ENCODE measurements around the gene PHF23.

The PHF23 gene

DNA sequence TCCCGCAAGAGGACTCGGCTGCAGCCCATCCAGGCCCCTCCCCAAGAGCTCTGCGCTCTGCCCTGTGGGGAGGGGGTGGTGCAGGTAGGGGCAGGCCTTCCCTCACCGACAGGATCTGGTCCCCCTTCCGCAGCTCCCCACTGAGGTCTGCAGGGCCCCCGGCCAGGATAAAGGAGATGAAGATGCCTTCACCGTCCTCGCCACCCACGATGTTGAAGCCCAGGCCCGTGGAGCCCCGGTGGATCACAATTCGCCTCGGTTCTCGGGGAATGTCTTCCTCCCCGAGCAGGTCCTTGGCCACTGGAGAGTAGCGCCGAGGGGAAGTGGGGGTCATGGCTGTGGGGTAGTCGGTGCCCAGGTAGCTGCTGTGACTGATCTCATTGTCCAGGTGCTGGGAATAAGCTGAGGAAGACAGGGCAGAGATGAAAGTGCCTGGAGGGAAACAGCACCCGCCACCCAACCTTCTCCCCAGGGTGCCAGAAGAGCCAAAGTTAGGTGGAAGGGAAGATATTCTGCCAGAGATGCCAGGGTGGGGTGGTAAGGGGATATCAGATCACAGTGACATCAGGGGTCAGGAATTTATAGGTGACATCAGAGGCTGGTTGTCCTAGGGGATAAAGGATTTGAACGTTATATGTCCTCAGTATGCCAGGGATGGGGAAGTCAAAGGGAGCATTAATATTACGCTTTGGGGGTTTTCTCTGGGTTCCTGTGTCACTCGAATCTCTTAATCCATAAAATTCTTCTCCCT, 42.4 kb downstream of the PHF23 start:
- DNase-seq = no peak

DNA sequence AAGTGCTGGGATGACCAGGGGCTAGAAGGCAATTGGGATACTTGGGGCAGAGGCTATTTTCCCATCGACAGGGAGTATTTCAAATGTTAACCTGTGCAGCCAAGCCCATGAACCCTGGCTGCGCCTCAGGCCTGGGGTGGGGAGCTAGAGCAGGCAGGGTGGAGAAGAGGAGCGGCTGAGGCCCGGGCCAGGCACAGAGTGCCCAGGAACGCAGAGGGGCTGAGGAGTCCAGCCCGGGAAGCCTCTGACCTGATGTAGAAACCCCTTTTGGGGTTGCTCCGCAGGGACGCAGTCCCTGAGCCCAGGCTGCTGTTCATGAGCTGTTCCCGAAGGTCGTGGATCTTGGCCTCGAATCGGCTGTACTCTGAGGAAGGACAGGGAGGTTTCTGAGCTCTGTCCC, 43.3 kb downstream of the PHF23 start:
- no peak for DNase-seq

DNA sequence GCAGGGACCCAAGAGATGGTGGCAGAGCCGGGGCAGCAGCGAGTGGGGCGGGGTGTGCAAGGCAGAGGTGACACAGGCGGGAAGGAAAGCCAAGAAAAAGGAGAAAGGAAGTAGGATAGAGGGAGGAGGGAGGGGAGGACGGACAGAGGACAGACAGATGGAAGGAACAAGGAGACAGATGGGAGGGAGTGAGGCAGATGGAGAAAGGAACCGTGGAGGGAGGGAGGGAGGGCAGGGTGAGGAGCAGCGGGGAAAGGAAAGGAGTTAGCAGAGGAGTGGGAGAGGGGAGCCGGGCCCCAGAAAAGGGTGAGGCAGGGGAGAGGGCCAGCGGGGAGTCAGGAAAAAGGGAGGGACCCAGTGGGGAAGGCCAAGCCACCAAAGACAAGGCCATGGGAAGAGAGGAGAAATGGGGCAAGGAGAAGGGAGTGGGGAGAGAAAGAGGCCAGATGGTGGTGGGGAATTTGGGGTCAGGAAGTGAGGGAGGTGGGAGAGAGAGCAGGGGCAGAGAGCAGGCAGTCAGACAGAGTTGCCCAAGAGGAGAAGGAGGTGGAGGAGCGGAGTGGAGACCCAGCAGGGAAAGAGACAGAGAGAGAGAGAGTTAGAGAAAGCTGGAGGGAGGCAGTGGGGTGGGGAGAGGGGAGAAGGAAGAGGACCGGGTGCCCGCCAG, 46.9 kb downstream of the PHF23 start:
- no peak for DNase-seq

DNA sequence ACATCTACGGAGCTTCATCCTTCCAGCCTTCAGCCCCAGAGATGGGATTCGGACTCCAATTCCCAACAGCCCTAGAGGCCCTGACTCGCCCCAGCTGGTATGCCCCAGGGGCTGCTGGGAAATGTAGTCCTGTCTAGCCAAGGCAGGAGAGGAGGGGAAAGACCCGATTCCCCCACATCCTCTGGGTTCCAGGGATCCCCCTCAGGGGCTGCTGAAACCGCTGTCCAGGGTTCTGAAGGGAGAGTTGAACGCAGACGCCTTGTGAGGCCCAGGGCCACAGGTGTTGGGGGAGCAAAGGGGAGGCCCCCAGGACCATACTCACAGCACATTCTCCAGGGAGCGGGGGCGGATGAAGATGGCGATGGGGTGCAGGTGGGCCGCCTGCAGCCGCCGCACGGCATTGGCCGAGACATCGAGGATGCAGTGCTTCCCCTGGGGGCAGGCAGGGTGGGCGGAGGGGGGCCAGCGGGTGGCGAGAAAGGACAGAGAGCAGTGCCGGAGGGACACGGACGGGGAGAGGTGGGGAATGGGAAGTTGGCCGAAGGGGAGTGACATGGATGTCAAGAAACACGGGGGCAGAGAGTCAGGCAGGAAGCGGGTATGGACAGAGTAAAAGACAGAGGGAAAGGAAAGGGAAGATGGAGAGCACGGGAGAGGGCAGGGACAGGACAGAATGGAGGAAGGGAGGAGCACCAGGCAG, 47.5 kb downstream of the PHF23 start:
- no peak for DNase-seq

DNA sequence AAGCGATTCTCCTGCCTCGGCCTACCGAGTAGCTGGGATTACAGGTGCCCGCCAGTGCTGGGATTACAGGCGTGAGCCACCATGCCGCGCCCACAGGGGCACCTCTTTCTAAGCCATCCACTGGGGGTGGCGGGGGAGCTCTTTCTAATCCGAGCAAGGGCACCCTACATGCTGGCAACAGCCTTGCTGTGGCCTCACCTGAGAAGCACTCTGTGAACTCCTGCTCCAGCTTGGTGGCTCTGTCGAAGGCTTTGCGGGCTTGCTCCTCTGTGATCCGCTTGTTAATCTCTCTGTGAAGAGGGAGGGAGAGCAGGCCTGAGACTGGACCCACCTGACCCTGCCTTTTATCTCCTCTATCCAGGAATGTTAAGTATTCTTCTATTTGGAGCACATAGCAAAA, 48.2 kb downstream of the PHF23 start:
- DNase-seq = no peak

DNA sequence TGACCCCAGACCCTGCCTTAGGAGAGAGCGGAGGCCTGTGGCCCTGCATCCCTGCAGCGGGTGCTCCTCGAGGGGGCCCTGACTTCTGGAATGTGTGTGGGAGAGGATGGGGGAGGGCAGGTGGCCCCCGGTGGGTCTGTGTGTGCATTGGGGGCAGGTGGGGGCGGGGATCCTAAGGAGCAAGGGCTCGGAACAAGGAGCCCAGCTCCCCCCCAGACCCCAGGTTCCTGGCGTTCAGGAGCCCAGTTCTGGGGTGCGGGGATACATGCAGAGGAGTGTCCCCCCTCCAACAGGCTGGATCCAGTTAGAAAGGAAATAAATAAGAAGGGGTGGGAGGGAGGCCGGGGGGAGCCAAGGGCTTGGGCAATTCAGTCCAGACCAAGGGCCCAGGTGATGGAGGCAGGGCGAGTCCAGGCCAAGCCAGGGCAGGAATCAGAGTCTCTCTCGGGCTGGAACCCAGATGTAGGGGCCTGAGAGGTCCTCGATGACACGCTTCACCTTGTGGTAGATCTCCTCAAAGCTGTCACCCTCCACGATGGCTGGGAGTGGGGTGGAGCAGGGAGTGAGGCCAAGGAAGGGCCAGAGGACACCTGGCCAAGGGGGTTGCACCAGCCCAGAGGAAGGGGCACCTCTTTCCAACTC, 48.9 kb downstream of the PHF23 start:
- no peak for DNase-seq

DNA sequence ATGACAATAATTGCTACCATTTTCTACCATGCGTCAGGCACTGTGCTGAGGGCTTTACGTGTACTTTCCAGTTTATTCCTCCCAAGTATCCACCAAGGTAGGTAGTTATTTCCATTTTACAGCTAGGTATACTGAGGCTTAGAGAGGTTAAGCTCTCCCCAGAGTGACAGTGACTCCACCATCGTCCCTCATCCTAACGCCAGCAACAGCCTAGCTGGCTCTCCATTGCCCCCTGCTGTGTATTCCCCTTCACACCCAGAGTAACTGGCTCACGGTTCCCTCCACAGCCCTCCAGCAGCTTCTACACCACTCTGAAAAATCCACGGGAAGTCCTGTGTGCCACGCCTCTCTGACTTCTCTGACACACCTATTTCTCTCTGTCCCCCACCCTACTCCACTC, 53.0 kb downstream of the PHF23 start:
- DNase-seq = no peak
